DMS 273 (cell line): ENCODE results near the gene CAMK2N1.

Experiments used
- DNase-seq: peaks from one replicate; lab custom pipeline; 2025; ENCODE audit not compliant: unreplicated experiment; lab: John Stamatoyannopoulos, UW

The CAMK2N1 gene

GRCh38 chr1:20479840-20480239 is 6.2 kb downstream of the CAMK2N1 start:
- DNase-seq: no peak

- no peak for DNase-seq
These were observed 7.9 kb downstream of the CAMK2N1 start for GRCh38 chr1:20478057-20478635.

GRCh38 chr1:20477348-20478056 is 8.5 kb downstream of the CAMK2N1 start:
- no peak for DNase-seq

- DNase-seq: peak; percentile 47
These were observed 9.6 kb downstream of the CAMK2N1 start for GRCh38 chr1:20476265-20477038.

- no peak for DNase-seq
These were observed 11.0 kb downstream of the CAMK2N1 start for GRCh38 chr1:20474996-20475395.

GRCh38 chr1:20474333-20474975 is 11.6 kb downstream of the CAMK2N1 start:
- no peak for DNase-seq

- no peak for DNase-seq
These were observed 12.1 kb downstream of the CAMK2N1 start for GRCh38 chr1:20473894-20474293.

- DNase-seq: no peak
These were observed 12.9 kb downstream of the CAMK2N1 start for GRCh38 chr1:20472860-20473711.

- DNase-seq: no peak
These were observed 13.9 kb downstream of the CAMK2N1 start for GRCh38 chr1:20472121-20472520.

GRCh38 chr1:20470194-20470593 is 15.8 kb downstream of the CAMK2N1 start:
- peak; percentile 81 for DNase-seq

GRCh38 chr1:20469406-20470076 is 16.5 kb downstream of the CAMK2N1 start:
- peak; percentile 50 for DNase-seq

- DNase-seq: no peak
These were observed 19.7 kb downstream of the CAMK2N1 start for GRCh38 chr1:20466273-20466672.

GRCh38 chr1:20465187-20465586 is 20.8 kb downstream of the CAMK2N1 start:
- DNase-seq: no peak

- no peak for DNase-seq
These were observed 22.5 kb downstream of the CAMK2N1 start for GRCh38 chr1:20463502-20463901.

- no peak for DNase-seq
These were observed 23.6 kb downstream of the CAMK2N1 start for GRCh38 chr1:20462397-20462796.

GRCh38 chr1:20458717-20459116 is 27.3 kb downstream of the CAMK2N1 start:
- DNase-seq: no peak

GRCh38 chr1:20454004-20454403 is 32.0 kb downstream of the CAMK2N1 start:
- no peak for DNase-seq

- DNase-seq: peak; percentile 17
These were observed 36.2 kb downstream of the CAMK2N1 start for GRCh38 chr1:20449735-20450311.

GRCh38 chr1:20448671-20449071 is 37.3 kb downstream of the CAMK2N1 start:
- DNase-seq: peak; percentile 72

- no peak for DNase-seq
These were observed 38.2 kb downstream of the CAMK2N1 start for GRCh38 chr1:20447794-20448193.
